K562 treated with DMSO at 1 percent for 12 hours (cell line): ENCODE data around the gene SMC4. TPM values are rescaled to one million over a fixed set of nuclear protein-coding genes. Genes with fewer than 3 reads are reported as not detected.

ENCODE experiments used
- total RNA-seq: library from RNA; unstranded; fragments of 300-600 nt; gene quantifications from 2 replicates; pipeline ENCODE4 v1.2.3, GENCODE V29; 2022; ENCODE audit not compliant: insufficient read depth

SMC4 gene
- 67.2 and 168 TPM in 2 replicates for total RNA-seq

GRCh38 chr3:160399125-160400029, at the start of gene SMC4, which contains the start of gene IFT80:
Gene SMC4, plus strand, starts transcription at chr3:160399650. Its CDS starts 1,177 bp downstream, at chr3:160400827.
Gene IFT80, minus strand, starts transcription at chr3:160399225. Its CDS starts 14,625 bp downstream, at chr3:160384600.

GRCh38 chr3:160449636-160450598, 50.5 kb downstream of the SMC4 start, which contains the start of gene TRIM59:
Gene TRIM59, minus strand, starts transcription at chr3:160449786. Its CDS starts 10,603 bp downstream, at chr3:160439183.

Other genes starting within 250 kb of the SMC4 start
- gene C3orf80, start 174.2 kb upstream of the SMC4 start, total RNA-seq, result 0.30 TPM in 1 of 2 replicates, not detected in the other
- gene IFT80, start 425 bp upstream of the SMC4 start, total RNA-seq, result 3.5 and 19.5 TPM in 2 replicates
- gene TRIM59, start 50.1 kb downstream of the SMC4 start, total RNA-seq, result 7.5 and 21.9 TPM in 2 replicates
- 5.5 and 15.8 TPM in 2 replicates for gene KPNA4, start 165.9 kb downstream of the SMC4 start, total RNA-seq